GM13977 (cell line): ENCODE data around the gene NKD1.

Experiments
- DNase-seq: peaks from one replicate; pipeline ENCODE4 v3.0.0; 2012; ENCODE audit warnings: low spot score
- in situ Hi-C: fragments of 300-500 bp; cut with MboI; formaldehyde crosslinking; loops from one replicate; pipeline ENCODE4 v1.12.0; 2022; ENCODE audit warnings: low sequenced_read_pairs, low pct_unique_long_range_greater_than_20kb, mixed read lengths, inconsistent platforms; ENCODE audit not compliant: unreplicated experiment
- TF ChIP-seq, protein P1 (sequence below): IDR thresholded peaks from 2 replicates; pipeline ENCODE4 v1.5.1; 2012; ENCODE audit warnings: mild to moderate bottlenecking, control low read depth; ENCODE audit not compliant: insufficient read depth; ENCODE audit errors: extremely low read depth, missing control alignments

Gene NKD1

GRCh38 chr16:50601341-50601740, 53.1 kb downstream of the NKD1 start:
- TF ChIP-seq, protein P1, sequence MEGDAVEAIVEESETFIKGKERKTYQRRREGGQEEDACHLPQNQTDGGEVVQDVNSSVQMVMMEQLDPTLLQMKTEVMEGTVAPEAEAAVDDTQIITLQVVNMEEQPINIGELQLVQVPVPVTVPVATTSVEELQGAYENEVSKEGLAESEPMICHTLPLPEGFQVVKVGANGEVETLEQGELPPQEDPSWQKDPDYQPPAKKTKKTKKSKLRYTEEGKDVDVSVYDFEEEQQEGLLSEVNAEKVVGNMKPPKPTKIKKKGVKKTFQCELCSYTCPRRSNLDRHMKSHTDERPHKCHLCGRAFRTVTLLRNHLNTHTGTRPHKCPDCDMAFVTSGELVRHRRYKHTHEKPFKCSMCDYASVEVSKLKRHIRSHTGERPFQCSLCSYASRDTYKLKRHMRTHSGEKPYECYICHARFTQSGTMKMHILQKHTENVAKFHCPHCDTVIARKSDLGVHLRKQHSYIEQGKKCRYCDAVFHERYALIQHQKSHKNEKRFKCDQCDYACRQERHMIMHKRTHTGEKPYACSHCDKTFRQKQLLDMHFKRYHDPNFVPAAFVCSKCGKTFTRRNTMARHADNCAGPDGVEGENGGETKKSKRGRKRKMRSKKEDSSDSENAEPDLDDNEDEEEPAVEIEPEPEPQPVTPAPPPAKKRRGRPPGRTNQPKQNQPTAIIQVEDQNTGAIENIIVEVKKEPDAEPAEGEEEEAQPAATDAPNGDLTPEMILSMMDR: no peak
- DNase-seq: no peak
- in situ Hi-C loops: no loop called here

GRCh38 chr16:50602126-50602525, 53.9 kb downstream of the NKD1 start:
- TF ChIP-seq, protein P1: no peak
- no peak for DNase-seq
- in situ Hi-C loops: no loop called here

DNA sequence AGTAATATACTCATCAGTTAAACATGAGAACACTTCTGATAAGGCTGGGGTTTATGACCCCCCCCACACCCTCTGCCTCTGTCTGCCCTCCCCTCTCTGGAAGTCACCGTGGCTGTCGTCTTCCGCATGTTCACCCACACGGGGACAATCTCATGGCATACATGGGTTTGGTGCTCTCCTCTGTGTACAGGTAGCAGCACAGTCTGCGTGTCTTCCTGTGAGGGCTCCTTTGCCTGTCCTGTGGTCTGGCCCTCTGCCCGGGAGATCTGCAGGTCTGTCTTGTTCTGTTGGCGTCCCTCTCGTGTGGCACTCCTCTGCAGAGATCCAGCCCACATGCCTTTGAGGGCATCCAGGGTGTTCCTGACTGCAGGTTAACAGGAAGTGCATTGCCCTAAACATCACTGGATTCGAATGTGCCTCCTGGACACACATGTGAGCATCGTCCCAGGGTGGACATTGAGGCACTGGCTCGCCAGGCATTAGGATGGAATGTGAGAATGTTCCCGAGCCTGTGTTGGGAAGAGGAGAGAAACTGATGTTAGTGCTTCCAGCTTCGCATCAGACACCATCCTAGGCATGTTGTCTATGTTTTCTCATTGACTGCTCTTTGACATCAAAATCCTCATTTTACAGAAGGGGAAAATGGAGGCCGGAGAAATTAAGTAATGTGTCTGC, 54.5 kb downstream of the NKD1 start:
- DNase-seq: no peak

GRCh38 chr16:50603206-50604064, 55.2 kb downstream of the NKD1 start:
- in situ Hi-C loops: no loop called here
- TF ChIP-seq, protein P1: no peak
- no peak for DNase-seq

More for the DNA sequence above, 54.5 kb downstream of the NKD1 start:
- in situ Hi-C loops: no loop called here
- TF ChIP-seq, protein P1: no peak

GRCh38 chr16:50604065-50604418, 55.8 kb downstream of the NKD1 start:
- in situ Hi-C loops: no loop called here
- TF ChIP-seq, protein P1: no peak
- DNase-seq: no peak

- in situ Hi-C loops: no loop called here
- TF ChIP-seq, protein P1: no peak
- DNase-seq: no peak
Measured at GRCh38 chr16:50604610-50605009, 56.4 kb downstream of the NKD1 start.
